ENCODE data around the gene CAMTA1. TPM values are rescaled to one million over a fixed set of nuclear protein-coding genes. Genes with fewer than 3 reads are reported as not detected.

Gene CAMTA1
- total RNA-seq, 1 experiment from 2014 or later: 69.5 TPM

DNA sequence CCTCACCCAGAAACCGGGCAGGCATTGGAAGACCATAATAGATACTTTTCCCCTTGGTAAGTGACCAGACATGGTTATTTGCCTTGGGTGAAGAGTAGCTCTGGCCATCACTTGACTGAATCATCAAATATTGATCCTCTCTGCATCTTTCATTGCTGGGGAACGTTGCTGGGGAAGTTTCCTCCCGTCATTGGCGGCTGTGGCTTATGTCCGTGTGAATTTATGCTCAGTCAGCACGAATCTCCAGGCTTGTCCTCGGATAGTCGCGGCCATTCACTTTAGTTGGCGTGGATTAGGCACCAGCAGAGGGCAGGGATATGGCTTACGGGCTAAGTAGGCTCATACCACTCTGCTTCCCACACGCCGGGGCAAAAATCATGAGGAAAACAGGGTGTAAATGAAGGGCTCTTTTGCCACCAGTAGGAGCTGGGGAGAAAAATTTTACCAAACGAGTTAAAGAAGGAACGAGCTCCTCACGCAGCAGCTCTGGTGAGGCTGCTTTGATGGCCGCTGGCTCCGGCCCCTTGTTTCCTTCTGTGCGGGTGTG is 473.4 kb downstream of the CAMTA1 start:
- no peaks in the 10 kb centered on the region for H3K9me2 ChIP-seq (ENCODE audit: insufficient read depth)
- POLR2A ChIA-PET: no interaction called here
- H4K20me1 ChIP-seq (ENCODE audit: insufficient read depth): no peaks in the 10 kb centered on the region
- H3K27me3 ChIP-seq (ENCODE audit: insufficient read depth, low read length): no peaks in the 10 kb centered on the region
- no TSS peak for BruUV-seq (replicated peaks)
- H3K27ac ChIP-seq (ENCODE audit: low read depth, low read length): no peak overlapping the region
- H3K4me2 ChIP-seq (ENCODE audit: low read length): no peak overlapping the region
- H3K4me3 ChIP-seq (replicated peaks in 1 of 2; ENCODE audit: low read depth in 1 of 2, low read length in 2 of 2): no peak overlapping the region
- CTCF ChIA-PET: no interaction called here
- H3K9me3 ChIP-seq (ENCODE audit: control insufficient read depth in 1 of 2, insufficient read depth in 1 of 2, low read depth in 1 of 2, low read length in 2 of 2): no peaks in the 10 kb centered on the region
- RAD21 ChIA-PET (ENCODE audit: low non-redundant PET in 1 of 2, low total read pairs in 2 of 2, uncharacterized antibody in 2 of 2, unreplicated experiment in 2 of 2): no interaction called here
- no peak for DNase-seq (ENCODE audit: low read depth, low spot score)
- ATAC-seq: no peak
- H2AFZ ChIP-seq (ENCODE audit: low read depth, low read length, poor library complexity, severe bottlenecking): no peak overlapping the region
- TF ChIP-seq, protein P1, sequence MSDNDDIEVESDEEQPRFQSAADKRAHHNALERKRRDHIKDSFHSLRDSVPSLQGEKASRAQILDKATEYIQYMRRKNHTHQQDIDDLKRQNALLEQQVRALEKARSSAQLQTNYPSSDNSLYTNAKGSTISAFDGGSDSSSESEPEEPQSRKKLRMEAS (IDR thresholded peaks at IDR 0.05): no peak
- TF ChIP-seq RAD21 (IDR thresholded peaks at IDR 0.05; ENCODE audit: low read depth) (no peak), ELF1 (IDR thresholded peaks at IDR 0.05; ENCODE audit: borderline replicate concordance, low read depth) (no peak), YY1 (IDR thresholded peaks at IDR 0.05; ENCODE audit: extremely low read depth, insufficient replicate concordance, low read depth, low read length) (no peak), SRF (IDR thresholded peaks at IDR 0.05; ENCODE audit: low read depth) (no peak), TCF7L2 (IDR thresholded peaks at IDR 0.05; ENCODE audit: borderline replicate concordance, extremely low read depth, insufficient read depth, insufficient read length) (no peak), EZH2phosphoT487 (IDR thresholded peaks at IDR 0.05; ENCODE audit: borderline replicate concordance) (no peak), SP1 (IDR thresholded peaks at IDR 0.05; ENCODE audit: low read depth) (no peak), SIN3A (IDR thresholded peaks at IDR 0.05; ENCODE audit: low read depth) (no peak), CBX3 (IDR thresholded peaks at IDR 0.05; ENCODE audit: low read depth) (no peak), POLR2AphosphoS5 (IDR thresholded peaks at IDR 0.05; ENCODE audit: low read depth, low read length) (no peak), CEBPB (IDR thresholded peaks at IDR 0.05; ENCODE audit: low read depth) (no peak), JUND (IDR thresholded peaks at IDR 0.05) (no peak), FOSL1 (IDR thresholded peaks at IDR 0.05; ENCODE audit: low read depth) (no peak), ZFX (IDR thresholded peaks at IDR 0.05) (no peak), ZNF274 (IDR thresholded peaks at IDR 0.05; ENCODE audit: low read depth, low read length) (no peak), EGR1 (IDR thresholded peaks at IDR 0.05; ENCODE audit: low read depth) (no peak)
- TF ChIP-seq, protein P2, sequence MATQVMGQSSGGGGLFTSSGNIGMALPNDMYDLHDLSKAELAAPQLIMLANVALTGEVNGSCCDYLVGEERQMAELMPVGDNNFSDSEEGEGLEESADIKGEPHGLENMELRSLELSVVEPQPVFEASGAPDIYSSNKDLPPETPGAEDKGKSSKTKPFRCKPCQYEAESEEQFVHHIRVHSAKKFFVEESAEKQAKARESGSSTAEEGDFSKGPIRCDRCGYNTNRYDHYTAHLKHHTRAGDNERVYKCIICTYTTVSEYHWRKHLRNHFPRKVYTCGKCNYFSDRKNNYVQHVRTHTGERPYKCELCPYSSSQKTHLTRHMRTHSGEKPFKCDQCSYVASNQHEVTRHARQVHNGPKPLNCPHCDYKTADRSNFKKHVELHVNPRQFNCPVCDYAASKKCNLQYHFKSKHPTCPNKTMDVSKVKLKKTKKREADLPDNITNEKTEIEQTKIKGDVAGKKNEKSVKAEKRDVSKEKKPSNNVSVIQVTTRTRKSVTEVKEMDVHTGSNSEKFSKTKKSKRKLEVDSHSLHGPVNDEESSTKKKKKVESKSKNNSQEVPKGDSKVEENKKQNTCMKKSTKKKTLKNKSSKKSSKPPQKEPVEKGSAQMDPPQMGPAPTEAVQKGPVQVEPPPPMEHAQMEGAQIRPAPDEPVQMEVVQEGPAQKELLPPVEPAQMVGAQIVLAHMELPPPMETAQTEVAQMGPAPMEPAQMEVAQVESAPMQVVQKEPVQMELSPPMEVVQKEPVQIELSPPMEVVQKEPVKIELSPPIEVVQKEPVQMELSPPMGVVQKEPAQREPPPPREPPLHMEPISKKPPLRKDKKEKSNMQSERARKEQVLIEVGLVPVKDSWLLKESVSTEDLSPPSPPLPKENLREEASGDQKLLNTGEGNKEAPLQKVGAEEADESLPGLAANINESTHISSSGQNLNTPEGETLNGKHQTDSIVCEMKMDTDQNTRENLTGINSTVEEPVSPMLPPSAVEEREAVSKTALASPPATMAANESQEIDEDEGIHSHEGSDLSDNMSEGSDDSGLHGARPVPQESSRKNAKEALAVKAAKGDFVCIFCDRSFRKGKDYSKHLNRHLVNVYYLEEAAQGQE (IDR thresholded peaks at IDR 0.05; ENCODE audit: low read depth): no peak
- TF ChIP-seq, protein P3, sequence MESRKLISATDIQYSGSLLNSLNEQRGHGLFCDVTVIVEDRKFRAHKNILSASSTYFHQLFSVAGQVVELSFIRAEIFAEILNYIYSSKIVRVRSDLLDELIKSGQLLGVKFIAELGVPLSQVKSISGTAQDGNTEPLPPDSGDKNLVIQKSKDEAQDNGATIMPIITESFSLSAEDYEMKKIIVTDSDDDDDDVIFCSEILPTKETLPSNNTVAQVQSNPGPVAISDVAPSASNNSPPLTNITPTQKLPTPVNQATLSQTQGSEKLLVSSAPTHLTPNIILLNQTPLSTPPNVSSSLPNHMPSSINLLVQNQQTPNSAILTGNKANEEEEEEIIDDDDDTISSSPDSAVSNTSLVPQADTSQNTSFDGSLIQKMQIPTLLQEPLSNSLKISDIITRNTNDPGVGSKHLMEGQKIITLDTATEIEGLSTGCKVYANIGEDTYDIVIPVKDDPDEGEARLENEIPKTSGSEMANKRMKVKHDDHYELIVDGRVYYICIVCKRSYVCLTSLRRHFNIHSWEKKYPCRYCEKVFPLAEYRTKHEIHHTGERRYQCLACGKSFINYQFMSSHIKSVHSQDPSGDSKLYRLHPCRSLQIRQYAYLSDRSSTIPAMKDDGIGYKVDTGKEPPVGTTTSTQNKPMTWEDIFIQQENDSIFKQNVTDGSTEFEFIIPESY (IDR thresholded peaks at IDR 0.05; ENCODE audit: extremely low read depth, insufficient replicate concordance, low read length): no peak
- TF ChIP-seq, protein P4, sequence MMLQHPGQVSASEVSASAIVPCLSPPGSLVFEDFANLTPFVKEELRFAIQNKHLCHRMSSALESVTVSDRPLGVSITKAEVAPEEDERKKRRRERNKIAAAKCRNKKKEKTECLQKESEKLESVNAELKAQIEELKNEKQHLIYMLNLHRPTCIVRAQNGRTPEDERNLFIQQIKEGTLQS (IDR thresholded peaks at IDR 0.05): no peak
- H3K4me1 ChIP-seq (ENCODE audit: control insufficient read depth in 1 of 2, insufficient read depth in 2 of 2, low read length in 2 of 2): peaks cover 7 to 21% of the 10 kb centered on the region in 2 experiments; a peak in 3 of 4 replicates
- H3K79me2 ChIP-seq (ENCODE audit: insufficient read depth, low read length): no peaks in the 10 kb centered on the region
- H3K36me3 ChIP-seq (ENCODE audit: control insufficient read depth in 1 of 2, insufficient read depth in 2 of 2, low read length in 2 of 2): no peaks in the 10 kb centered on the region
- no peak overlapping the region for H3K9ac ChIP-seq (ENCODE audit: low read length)
- intact Hi-C loops (cut with micrococcal nuclease): no loop called here

All from HCT116 (cell line).